ENCODE data around the gene ULBP2. TPM values are rescaled to one million over a fixed set of nuclear protein-coding genes. Genes with fewer than 3 reads are reported as not detected.

The ULBP2 gene
- total and polyA plus RNA-seq, 2 of the 8 experiments (the other 6 are each of a cell fraction or from before 2014, with no cell fraction given), result 0.05 TPM; not detected in 1

DNA sequence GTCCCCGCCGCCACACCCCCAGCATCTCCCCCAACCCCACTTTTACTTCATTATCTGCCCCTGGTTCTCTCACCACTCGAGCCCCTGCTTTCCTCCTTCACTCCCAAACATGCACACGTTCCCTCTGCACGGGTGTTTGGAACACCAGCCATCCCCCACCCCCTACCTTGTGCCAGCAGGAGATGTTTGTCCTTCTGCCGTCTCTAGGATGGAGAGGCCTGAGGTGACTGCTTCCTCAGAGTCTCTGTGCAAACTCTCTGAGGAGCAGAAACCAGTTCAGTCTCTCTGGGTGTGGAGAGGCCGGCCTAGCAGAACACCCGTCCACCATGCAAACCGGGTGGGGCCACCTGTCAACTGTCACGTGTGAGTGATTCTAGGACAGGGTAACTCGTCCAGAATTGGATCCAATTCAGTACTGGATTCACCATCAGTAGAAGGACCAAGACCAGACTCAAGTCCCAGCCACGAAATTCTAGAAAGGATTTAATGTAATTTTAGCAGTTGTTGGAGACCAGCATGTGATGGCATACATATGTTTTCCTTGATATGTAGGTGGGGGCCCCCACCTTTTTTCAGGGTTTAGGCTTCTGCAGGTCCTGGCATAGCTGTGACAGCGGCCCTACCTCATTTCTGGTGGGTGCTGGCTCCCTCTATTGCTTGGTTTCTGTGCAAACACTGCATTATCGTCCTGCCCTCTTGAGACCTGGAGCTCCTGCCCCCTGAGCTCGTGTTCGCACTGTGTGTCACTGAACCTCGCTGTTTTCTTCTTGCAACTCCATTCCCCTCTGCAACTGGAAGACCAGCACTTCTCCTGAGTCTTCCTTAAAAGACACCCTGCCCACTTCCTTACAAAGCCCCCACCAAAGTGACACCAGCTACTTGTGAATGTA is 43.7 kb upstream of the ULBP2 start, which contains the start of gene RAET1E:
TSS of gene RAET1E (minus strand) at position 259 of the 890 bp plus-strand sequence. CDS start 7,212 bp downstream, outside the sequence.
- H3K9me3 ChIP-seq (ENCODE audit: insufficient read depth in 2 of 2, low read depth in 1 of 2, low read length in 1 of 2), result no peaks in the 10 kb centered on the region
- H3K4me1 ChIP-seq (replicated peaks in 1 of 4; ENCODE audit: control insufficient read depth in 3 of 4, insufficient read depth in 4 of 4, low read length in 3 of 4), result peaks cover 0 to 4% (median 0%) of the 10 kb centered on the region in 4 experiments; a peak in 2 of 7 replicates
- H3K14ac ChIP-seq (ENCODE audit: insufficient read length), result no peak within 1 kb of the TSS
- no peaks in the 10 kb centered on the region for H3K79me2 ChIP-seq (ENCODE audit: control insufficient read depth in 1 of 2, insufficient read depth in 2 of 2, low read length in 2 of 2)
- H2BK20ac ChIP-seq (ENCODE audit: low read length), result no peak within 1 kb of the TSS
- H3K4ac ChIP-seq (replicated peaks; ENCODE audit: insufficient read length, low read depth, low read length), result no peak within 1 kb of the TSS
- FAIRE-seq (no peak), DNase-seq (ENCODE audit: low read depth in 1 of 2, low spot score in 2 of 2) (no peak)
- H4K8ac ChIP-seq (ENCODE audit: extremely low read depth, insufficient read depth, low read length), result no peak within 1 kb of the TSS
- no peaks in the 10 kb centered on the region for H4K20me1 ChIP-seq (replicated peaks in 1 of 2; ENCODE audit: control insufficient read depth in 1 of 2, insufficient read depth in 2 of 2, low read length in 2 of 2)
- H2BK15ac ChIP-seq (ENCODE audit: low read length), result no peak within 1 kb of the TSS
- no peak within 1 kb of the TSS for H3K4me2 ChIP-seq (ENCODE audit: insufficient read depth in 1 of 2, low read depth in 2 of 2, low read length in 2 of 2)
- H4K91ac ChIP-seq (replicated peaks; ENCODE audit: insufficient read length, low read length), result no peak within 1 kb of the TSS
- TF ChIP-seq FOSL1 (IDR thresholded peaks at IDR 0.05; ENCODE audit: insufficient read depth, low read depth, low read length) (no peak), RFX5 (IDR thresholded peaks at IDR 0.05; ENCODE audit: borderline replicate concordance, low read depth, low read length) (no peak), RAD21 (IDR thresholded peaks at IDR 0.05 in 1 of 2, conservative IDR thresholded peaks at IDR 0.05 in 1 of 2; ENCODE audit: low read depth in 2 of 2, low read length in 2 of 2) (peak; percentile 54 to 55)
- TF ChIP-seq, protein P1, sequence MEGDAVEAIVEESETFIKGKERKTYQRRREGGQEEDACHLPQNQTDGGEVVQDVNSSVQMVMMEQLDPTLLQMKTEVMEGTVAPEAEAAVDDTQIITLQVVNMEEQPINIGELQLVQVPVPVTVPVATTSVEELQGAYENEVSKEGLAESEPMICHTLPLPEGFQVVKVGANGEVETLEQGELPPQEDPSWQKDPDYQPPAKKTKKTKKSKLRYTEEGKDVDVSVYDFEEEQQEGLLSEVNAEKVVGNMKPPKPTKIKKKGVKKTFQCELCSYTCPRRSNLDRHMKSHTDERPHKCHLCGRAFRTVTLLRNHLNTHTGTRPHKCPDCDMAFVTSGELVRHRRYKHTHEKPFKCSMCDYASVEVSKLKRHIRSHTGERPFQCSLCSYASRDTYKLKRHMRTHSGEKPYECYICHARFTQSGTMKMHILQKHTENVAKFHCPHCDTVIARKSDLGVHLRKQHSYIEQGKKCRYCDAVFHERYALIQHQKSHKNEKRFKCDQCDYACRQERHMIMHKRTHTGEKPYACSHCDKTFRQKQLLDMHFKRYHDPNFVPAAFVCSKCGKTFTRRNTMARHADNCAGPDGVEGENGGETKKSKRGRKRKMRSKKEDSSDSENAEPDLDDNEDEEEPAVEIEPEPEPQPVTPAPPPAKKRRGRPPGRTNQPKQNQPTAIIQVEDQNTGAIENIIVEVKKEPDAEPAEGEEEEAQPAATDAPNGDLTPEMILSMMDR (IDR thresholded peaks at IDR 0.05; ENCODE audit: control extremely low read depth in 1 of 3, insufficient read depth in 1 of 3, low read depth in 1 of 3, low read length in 3 of 3), result peak in 2 of 3 experiments; percentile 32 to 36; a peak in 2 of 4 replicates
- no peaks in the 10 kb centered on the region for H3K79me1 ChIP-seq (ENCODE audit: low read depth, low read length)
- H4K5ac ChIP-seq (ENCODE audit: insufficient read length, low read depth, low read length), result no peak within 1 kb of the TSS
- no peak within 1 kb of the TSS for H3K9ac ChIP-seq (replicated peaks in 1 of 4; ENCODE audit: extremely low read depth in 1 of 4, low read depth in 3 of 4, low read length in 3 of 4)
- H2AFZ ChIP-seq (ENCODE audit: low read length), result no peak within 1 kb of the TSS
- 87% methylated on average over 17 of the region's 17 CpGs; no CpG with 5 or more reads in 1 of the 2 experiments for WGBS, 2 experiments (ENCODE audit: extremely low coverage in 1 of 2, insufficient coverage in 1 of 2, insufficient read length in 1 of 2, insufficient replicate concordance in 2 of 2, low coverage in 1 of 2, low lambda C conversion rate in 2 of 2, missing lambda C conversion rate in 1 of 2)
- H2BK12ac ChIP-seq (ENCODE audit: low read depth, low read length), result no peak within 1 kb of the TSS
- H2AK5ac ChIP-seq (ENCODE audit: low read depth, low read length), result no peak within 1 kb of the TSS
- H2BK120ac ChIP-seq (replicated peaks; ENCODE audit: low read depth, low read length), result no peak within 1 kb of the TSS
- H3K18ac ChIP-seq (ENCODE audit: extremely low read depth, low read length), result no peak within 1 kb of the TSS
- H3K23ac ChIP-seq (ENCODE audit: insufficient read length), result no peak within 1 kb of the TSS
- H3K23me2 ChIP-seq (ENCODE audit: low read depth, low read length), result no peaks in the 10 kb centered on the region
- ChIA-PET POLR2A (ENCODE audit: partially characterized antibody) (no interaction called here), CTCF (ENCODE audit: partially characterized antibody) (interaction anchor here (0.5 to 3.1 kb wide), 9 partner anchors 19 to 72 kb away, joined by 3 to 13 read pairs (median 3); no protein-coding TSS in a partner anchor)
- H2BK5ac ChIP-seq (ENCODE audit: low read depth, low read length), result no peak within 1 kb of the TSS
- no peak within 1 kb of the TSS for H3K27ac ChIP-seq (ENCODE audit: low read depth, low read length)
- no peaks in the 10 kb centered on the region for H3K36me3 ChIP-seq (ENCODE audit: control insufficient read depth in 2 of 4, insufficient read depth in 4 of 4, low read length in 3 of 4)
- no peak within 1 kb of the TSS for H3K56ac ChIP-seq (replicated peaks; ENCODE audit: insufficient read length, low read depth, low read length)
- no peaks in the 10 kb centered on the region for H3K27me3 ChIP-seq (replicated peaks in 1 of 4; ENCODE audit: control insufficient read depth in 3 of 4, extremely low read depth in 1 of 4, insufficient read depth in 3 of 4, low read length in 3 of 4)
- no peak within 1 kb of the TSS for H3K4me3 ChIP-seq (ENCODE audit: extremely low read depth in 1 of 4, insufficient read depth in 2 of 4, low read depth in 3 of 4, low read length in 4 of 4)

All from H1 (cell line).